Islet precursor cell (in vitro differentiated cells): ENCODE measurements around the gene PGAM2.
A peak's percentile ranks its signal among the peaks of the same experiment; 100 is the strongest.

Experiments
- DNase-seq: peaks from one replicate; pipeline ENCODE4 v3.0.0-alpha.2; 2018

The PGAM2 gene

DNA sequence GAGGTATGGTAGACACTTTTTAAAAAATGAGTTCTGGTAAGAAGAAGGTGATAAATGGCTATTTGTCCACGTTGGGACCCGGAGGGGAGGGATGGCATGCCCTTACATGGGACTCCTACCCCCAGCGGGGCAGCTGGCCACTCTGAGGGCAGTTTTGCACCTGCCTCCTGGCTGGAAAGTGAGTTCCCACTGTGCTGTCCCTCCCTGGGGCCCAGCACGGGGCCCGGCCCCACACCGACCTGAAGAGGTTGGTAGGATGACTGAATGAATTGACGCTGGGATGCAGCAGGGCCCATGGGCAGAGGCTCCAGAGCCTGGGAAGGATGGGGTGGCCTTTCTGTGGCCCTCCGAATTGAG, 38.2 kb upstream of the PGAM2 start:
- no peak for DNase-seq

DNA sequence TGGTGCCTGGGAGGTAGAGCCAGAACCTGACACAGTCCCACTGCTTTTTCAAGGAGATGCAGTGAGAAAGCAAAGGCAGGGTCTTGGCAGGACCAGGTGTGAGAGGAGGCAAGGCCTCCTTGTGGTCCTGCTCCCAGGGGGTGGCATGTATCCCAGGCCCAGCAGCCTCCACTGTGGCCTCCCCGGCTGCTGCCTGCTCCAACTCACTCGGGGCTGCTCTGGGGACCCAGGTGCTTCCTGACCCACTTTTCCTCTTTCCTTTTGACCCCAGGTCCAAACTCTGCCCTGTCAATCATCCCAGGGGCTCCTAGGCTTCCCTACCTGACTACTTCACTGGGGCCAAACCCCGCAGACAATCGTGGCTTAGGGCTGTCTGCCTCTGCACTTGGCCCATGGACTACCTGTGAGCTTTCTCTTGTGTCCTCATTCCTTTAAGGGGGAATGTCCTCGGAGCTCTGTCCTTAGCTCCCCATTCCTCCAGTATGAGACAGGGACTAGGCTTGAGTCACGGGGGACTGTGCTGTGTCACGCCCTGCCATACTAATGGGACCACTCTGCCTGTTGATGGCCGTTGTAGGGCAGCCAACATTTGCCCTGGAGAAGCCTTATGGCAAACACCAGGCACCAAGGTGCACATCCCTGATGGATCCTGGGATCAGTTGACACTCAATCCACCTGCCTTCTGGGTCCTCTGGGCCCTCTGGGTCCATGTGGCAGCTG, 37.6 kb upstream of the PGAM2 start:
- DNase-seq, result no peak

- DNase-seq, result no peak
Observed at GRCh38 chr7:44101966-44102845, 36.8 kb upstream of the PGAM2 start.

GRCh38 chr7:44101303-44101965, 36.1 kb upstream of the PGAM2 start:
- DNase-seq, result no peak

- no peak for DNase-seq
Observed at GRCh38 chr7:44100458-44101302, 35.3 kb upstream of the PGAM2 start.

GRCh38 chr7:44099669-44100068, 34.3 kb upstream of the PGAM2 start:
- no peak for DNase-seq

DNA sequence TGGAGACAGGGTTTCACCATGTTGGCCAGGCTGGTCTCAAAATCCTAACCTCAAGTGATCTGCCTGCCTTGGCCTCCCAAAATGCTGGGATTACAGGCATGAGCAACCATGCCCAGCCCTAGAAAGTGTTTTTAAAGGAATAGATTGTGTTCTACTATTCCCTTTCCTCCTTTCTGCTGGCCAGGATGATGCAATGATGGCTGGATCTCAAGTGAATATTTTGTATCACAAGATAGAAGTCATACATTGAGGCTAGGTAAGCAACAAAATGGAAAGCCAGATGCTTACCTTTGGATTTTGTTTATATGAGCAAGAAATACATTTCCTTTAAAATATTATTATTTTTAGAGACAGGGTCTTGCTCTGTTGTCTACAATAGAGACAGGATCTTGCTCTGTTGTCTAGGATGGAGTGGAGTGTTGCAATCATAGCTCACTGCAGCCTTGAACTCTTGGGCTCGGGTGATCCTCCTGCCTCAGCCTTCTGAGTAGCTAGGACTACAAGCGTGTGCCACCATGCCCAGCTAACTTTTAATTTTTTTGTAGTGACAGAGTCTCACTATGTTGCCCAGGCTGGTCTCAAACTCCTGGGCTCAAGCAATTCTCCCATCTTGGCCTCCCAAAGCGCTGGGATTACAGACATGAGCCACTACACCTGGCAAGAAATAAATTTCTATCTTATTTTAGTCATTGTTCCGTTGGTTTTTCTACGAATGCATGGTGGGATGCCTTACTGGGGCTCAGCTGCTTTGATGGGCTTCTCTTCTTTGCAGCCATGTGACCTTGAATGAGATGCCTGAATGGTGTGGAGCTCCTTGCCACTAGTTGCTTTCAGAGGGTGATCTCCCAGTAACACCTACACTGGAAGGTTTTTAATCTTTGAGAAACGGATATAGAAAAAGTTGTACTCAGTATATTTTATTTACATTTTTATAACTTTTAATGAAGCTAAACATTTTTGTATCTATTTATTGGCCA, 33.0 kb upstream of the PGAM2 start:
- no peak for DNase-seq

- DNase-seq, result no peak
Observed at GRCh38 chr7:44097064-44097932, 31.9 kb upstream of the PGAM2 start.

- no peak for DNase-seq
Observed at GRCh38 chr7:44096326-44096881, 31.0 kb upstream of the PGAM2 start.

DNA sequence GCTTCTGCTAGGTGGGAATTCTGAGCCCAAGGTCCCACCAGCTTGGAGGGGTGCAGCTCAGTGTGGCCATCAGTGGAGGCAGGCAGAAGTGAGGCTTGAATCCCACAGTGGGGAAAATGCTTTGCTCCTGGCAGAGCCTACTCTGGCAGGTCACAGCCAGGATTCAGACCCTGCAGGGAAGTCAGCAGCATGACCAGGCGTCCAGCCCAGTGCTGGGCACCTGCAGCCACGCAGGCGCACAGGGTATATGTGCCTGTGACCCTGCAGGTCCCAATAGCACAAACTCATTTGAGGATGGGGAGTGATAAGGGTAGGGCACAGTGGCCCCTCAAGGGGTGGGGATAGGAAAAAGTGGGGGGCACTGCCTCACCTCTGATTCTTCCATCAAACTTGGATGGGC, 30.4 kb upstream of the PGAM2 start:
- no peak for DNase-seq

DNA sequence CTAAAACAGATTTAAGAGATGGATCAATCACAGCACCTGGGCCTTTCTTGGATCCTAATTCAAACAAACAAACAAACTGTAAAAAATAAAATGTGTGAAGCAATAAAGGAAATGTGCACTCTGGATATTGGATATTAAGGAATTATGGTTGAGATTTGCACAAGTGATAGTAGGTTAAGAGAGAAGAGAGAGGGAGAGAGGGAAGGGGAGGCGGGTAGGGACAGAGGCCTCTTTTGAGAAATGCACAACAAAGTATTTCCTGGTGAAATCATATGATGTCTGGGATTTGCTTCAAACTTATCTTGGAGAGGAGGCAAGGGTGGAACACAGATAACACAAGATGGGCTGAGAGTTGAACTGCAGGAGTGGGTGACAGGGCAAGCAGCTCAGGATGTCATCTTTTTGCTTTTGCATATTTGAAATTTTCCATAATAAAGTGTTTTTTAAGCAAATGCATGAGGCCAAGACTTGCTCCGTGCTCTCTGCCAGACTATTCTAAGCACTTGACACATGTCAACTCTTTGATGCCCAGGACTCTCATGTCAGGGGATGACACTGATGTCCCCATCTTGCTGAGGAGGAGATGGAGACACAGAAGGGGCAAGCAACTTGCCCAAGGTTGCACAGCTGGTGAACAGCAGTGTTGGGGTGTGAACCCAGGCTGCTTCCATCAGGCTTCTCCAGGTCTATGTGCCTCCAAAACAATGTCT, 29.7 kb upstream of the PGAM2 start:
- DNase-seq, result no peak

DNA sequence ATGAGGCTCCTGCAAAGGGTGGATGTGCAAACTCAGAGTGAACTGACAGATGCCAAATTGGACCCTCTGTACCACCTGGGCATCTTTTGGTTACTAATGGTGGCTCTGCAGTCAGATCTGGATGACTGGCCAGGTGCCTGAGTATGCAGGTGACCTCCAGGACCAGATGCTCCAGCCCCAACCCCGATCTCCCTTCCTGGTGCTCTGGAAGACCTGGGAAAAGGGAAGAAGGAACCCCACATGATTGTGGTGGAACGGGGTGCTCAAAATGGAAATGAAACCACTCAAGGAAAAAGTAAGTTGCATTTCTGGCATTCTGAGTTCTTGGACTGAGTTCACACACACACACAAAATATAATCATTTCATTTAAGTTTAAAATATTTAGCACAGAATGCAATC, 29.0 kb upstream of the PGAM2 start:
- no peak for DNase-seq

DNA sequence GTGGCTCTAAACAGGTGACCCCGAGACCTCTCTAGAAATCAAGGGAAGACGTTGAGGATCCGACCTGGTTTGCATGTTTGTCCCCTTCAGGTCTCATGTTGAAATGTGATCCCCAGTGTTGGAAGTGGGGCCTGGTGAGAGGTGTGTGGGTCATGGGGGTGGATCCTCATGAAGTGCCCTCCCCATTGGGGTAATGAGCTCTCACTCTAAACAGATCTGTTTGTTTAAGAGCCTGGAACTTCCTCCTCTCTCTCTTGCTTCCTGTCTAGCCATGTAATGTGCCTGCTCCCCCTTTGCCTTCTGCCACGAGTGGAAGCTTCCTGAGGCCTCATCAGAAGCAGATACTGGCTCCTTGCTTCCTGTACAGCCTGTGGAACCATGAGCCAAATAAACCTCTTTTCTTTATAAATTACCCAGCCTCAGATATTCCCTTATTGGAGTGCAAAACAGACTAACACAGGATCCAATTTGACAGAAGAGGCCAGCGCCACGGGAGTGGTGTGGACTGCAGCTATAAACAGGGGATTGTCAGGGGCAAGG, 27.8 kb upstream of the PGAM2 start:
- DNase-seq, result no peak

DNA sequence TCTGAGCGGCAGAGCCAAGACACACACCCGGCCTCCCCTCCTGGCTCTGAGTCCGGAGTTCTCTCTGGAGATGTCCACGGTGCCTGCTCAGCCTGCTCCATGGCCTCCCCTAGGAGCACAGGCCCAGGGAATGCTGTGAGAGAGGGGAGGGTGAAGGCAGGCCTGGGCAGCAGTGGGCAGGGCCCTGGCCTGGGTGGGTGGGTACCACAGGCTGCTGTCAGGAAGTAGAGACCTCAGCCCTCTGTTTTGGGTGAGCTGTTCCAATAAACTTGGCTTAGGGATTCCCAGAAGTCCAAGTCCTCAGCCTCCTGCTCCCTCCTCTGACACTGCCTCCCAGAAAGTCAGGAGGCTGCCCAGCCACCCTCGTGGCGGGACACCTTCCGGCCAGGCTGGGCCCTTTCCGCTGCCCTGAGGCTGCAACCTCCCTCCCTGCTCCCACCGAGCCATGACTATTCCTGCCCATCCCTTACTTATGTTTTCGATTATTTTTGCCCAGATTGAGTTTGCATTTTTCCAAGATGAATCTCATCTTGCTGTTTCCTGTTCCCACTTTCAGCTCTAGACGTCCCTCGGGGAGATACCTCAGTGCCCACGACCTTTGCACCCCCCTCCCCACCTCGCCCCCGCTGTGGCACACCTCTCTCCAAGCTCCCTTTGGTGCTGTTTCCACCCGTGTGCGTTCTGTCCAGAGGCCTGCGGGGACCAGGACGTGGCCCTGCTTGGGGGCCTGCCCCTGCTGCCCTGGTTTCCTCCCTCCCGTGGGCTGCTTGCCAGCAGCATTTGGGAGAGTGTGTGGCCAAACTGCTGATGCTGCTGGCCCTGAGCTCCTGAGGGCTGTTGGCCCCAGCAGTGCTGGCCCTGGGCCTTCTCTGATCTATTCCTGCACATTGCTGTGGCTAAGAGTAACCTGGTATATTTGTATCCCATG, 22.8 kb upstream of the PGAM2 start:
- peak; percentile 71 for DNase-seq

DNA sequence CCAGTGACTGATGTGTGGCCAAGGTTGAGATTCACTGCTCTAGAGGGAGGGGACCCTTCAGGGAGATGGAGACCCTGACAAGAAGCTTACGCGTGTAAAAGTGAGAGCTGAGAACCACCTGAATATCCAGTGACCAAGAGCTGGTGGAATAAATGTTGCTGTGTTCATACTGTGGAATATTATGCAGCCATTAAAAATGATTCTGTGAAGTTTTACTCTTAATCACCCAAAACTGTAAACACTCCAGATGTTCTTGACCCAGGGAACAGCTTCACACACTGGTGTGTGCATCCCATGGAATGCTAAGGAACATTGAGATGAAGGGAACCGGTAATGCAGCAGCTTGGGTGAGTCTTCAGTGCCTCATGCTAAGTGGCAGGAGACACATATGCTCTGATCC, 21.3 kb upstream of the PGAM2 start:
- DNase-seq, result no peak

GRCh38 chr7:44085546-44085945, 20.2 kb upstream of the PGAM2 start:
- no peak for DNase-seq

GRCh38 chr7:44084701-44085100, 19.3 kb upstream of the PGAM2 start:
- no peak for DNase-seq

GRCh38 chr7:44083796-44084195, 18.4 kb upstream of the PGAM2 start:
- no peak for DNase-seq
